Esophagus mucosa (tissue), 1 donor: ENCODE results near the gene NKIRAS1. TPM values are rescaled to one million over a fixed set of nuclear protein-coding genes. Genes with fewer than 3 reads are reported as not detected.
"Not testable (repeated sequence)": the region's sequence is repeated elsewhere in the genome, so short reads cannot be mapped to it uniquely, and the experiment has no call there.

ENCODE experiments used
- ATAC-seq: fragments of 200-7000 bp; cut with Tn5 transposase; one replicate; pipeline ENCODE4 v1.9.1; 2020
- total RNA-seq: library from RNA; stranded (reverse); gene quantifications from one replicate; pipeline ENCODE4 v1.2.4, GENCODE V29; 2023
- donor health status: DM: yes; HTN: yes; CAD: no.

NKIRAS1 gene
- total RNA-seq, 1 donor from 2014 or later, result 4.1 TPM

DNA sequence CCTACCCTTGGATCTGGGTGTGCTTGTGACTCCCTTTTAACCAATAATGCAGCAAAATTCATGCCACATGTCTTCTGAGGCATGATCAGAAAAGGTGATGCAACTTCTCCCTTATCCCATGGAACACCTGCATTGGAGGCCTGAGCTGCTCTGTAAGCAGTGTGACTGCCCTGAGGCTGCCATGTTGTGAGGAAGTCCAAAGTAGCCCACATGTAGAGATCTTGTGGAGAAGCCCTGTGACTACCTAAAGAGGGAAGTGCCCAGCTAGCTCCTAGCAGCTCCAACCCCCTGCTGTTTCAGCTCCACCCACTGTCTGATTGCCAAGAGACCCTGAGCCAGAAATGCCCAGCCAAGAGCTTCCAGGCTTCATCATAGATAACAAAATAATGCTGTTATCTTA lies 21.9 kb upstream of the NKIRAS1 start:
- no peak for ATAC-seq

DNA sequence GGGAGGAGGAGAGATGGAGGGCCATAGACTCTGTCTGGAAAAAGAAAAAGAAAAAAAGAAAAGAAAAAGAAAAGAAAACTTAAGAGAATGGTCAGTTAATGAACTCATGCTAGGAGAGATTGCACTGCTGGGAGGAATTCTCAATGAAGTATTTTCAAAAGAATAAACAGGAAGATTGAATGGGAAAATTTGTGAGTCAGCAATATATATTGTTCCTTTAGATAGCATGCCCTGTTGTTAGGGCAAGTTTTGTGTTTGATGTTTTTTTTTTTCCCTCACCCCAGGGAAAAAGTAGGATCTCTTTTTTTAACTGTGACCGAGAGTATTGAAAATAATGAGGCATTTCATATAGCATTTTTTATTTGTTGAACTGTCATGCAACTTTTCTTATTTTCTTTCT lies 20.5 kb upstream of the NKIRAS1 start:
- no peak for ATAC-seq

DNA sequence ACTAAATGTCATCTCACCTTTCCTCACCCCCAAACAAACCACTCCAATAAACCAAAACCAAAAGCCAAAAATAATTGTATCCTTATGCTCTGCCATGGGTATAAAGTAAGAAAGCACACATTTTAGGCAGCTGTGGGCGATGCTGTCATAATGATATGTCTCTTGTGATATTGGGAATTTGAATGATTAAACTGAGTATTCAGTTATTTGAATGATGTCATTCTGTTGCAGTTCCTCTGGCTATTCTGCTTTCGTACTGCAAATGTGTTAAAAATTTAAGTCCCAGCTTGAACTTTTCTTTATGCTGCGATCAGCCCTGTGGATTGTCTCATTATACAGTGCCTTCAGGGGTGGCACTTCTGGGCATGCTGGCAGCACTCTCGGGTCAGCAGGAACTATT lies 17.5 kb upstream of the NKIRAS1 start:
- no peak for ATAC-seq

DNA sequence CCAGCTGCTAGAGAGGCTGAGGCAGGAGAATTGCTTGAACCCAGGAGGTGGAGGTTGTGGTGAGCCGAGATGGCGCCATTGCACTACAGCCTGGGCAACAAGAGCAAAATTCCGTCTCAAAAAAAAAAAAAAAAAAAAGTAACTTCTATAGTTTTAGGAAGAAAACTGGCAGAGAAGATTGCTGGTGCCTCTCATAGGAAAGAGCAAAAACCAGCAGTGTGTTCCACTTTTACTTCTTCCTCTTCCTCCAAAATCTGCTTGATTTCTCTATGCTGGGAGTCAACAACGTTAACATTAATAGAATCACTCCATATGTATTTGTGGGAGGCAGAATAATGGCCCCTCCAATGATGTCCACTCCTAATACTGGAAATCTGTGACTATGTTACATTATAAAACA lies 15.8 kb upstream of the NKIRAS1 start:
- ATAC-seq, result no peak

DNA sequence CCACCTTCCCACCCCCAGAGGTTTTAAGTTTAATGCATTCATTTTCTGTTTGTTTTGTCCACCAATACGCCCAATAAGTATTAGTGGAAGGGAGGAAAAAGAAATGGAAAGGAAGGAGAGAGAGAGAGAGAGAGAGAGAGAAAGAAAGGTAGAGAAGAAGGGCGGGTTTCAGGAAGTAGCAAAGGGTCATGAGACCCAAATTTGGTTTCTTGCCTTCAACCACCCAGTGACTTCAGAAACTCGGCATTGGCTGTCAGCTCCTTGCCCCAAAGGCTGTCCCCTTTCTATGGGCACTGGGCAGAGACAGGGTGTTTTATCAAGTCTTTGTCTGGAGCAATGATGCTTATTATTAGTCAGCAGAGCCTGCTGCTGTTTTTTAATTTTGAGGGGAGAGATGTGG lies 14.8 kb upstream of the NKIRAS1 start:
- no peak for ATAC-seq

DNA sequence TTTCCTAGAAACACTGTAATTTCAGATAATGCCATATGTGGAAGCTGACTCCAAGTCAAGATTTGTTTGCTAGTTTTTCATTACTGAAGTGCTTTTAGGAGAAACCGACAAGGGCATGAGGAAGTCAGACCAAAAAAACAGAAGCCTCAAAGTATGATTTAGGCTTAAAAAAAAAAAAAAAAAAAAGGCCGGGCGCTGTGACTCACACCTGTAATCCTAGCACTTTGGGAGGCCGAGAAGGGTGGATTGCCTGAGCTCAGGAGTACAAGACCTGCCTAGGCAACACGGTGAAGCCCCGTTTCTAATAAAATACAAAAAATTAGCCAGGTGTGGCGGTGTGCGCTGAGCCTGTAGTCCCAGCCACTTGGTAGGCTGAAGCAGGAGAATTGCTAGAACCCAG lies 11.7 kb upstream of the NKIRAS1 start:
- ATAC-seq, result peak; percentile 65

DNA sequence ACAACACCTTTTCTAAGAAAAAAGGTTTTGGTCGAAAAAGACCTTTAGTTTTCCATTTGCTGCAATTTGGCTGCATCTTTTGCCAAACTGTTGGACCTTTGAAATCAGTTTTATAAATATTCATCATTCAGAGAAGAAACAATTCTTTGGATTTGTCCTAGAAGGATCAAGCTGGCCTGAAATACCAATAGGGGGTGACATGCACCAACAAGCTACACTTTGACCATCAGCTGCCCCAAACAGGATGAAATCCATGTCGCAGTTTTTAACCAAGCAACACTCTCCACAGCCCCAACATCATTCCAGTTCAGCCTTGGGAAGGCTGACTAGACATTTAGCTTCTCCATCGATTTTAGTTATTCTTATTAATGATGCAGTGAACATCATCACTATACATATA lies 9.9 kb upstream of the NKIRAS1 start:
- ATAC-seq, result no peak

DNA sequence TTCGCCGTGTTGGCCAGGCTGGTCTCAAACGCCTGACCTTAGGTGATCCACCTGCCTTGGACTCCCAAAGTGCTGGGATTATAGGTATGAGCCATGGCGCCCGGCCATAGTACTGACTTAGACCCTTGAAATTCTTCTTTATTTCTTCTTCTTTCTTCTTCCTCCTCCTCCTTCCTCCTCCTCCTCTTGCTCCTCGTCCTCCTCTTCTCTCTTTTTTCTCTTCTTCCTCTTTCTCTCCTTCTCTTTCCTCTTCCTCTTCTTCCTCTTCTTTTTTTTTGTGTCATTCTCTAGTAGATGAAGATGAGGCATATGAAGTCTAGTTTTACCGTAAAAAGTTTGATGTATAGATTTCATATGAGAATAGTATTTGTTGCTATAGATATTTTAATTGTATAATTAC lies 9.5 kb upstream of the NKIRAS1 start:
- ATAC-seq, result no peak

DNA sequence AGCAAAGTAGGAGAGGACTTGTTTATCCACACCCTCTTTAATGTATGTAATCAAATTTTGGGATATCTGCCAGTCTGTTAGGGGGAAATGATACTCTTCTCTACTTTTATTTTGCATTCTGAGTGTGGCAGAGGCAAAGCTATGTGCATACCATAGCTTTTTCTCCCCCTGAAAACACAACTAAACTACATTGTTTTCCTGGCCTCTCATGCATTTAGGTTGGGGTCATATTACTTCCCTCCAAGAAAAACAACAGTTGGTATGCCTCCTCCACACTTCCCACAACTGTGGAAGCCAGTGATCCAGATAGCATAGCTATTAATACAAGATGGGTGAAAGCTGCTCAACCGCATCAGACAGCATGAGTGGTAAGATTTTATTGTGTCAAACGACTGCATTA lies 7.0 kb upstream of the NKIRAS1 start:
- no peak for ATAC-seq

DNA sequence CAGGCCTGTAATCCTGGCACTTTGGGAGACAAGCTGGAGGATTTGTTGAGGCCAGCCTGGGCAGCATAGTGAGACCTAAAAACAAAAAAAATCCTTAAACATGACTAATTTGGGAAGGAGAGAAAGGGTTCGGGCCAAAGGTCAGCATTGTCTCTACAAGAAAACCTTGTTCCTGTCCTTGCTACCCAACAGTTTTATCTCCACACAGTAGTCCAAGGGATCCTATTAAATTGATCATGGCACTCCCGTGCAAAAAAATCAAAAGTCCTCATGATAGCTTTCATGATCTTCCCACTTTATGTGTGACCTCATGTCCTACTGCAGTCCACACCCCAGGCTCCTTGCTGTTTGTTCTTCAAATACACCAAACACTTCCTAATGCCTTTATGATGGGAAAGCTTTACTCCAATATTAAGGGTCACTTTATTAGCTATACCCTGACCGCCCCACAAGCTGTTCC lies 4.3 kb upstream of the NKIRAS1 start:
- ATAC-seq, result no peak

DNA sequence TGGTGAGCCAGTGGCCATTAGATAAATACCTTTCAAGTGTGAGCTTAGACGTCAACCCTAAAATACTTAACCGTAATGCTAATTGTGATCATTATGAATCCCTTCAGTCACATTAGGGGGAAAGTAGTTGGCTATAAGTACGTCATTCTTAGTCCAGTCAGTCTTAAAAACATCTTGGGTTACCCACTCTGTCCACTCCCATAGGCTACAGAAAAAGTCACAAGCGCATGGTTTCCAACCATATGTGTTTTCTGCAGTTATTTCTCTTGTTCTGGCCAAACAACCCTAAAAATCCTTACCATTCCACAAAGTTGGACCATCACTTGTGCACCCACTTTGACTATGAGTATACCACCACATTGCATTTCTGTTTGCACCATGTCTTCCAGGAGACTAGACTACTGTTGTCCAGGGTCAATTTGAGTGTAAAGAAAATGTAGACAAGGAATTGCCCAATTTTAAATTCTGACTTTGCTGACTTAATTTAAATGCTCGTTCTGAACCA lies 3.4 kb upstream of the NKIRAS1 start:
- ATAC-seq, result no peak

DNA sequence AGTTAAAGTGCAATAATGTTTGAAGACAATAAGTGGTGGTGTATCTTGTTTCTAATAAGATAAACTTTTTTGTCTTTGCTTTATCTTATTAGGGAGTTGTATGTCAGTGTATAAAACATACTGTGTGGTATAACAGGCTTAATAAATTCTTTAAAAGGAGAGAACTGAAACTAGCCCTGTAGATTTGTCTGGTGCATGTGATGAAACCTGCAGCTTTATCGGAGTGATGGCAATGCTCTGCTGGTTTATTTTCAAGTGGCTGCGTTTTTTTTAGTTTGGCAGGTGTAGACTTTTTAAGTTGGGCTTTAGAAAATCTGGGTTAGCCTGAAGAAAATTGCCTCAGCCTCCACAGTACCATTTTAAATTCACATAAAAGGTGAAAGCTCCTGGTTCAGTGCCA lies 2.8 kb upstream of the NKIRAS1 start:
- no peak for ATAC-seq

DNA sequence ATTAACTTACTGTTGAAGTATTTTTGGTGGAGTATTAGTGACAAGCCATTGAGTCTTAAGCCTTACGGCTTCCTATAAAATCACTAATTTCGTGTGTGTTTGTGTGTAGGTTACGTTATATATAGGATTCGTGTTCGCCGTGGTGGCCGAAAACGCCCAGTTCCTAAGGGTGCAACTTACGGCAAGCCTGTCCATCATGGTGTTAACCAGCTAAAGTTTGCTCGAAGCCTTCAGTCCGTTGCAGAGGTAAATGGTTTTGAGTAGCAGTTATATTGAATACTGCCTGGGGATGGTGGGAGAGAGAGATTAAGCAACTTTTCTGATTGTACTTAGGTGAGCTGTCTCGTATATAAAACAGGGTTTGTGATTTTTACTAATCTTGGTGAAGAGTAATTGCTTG lies 1.5 kb upstream of the NKIRAS1 start:
- not testable (repeated sequence) for ATAC-seq

DNA sequence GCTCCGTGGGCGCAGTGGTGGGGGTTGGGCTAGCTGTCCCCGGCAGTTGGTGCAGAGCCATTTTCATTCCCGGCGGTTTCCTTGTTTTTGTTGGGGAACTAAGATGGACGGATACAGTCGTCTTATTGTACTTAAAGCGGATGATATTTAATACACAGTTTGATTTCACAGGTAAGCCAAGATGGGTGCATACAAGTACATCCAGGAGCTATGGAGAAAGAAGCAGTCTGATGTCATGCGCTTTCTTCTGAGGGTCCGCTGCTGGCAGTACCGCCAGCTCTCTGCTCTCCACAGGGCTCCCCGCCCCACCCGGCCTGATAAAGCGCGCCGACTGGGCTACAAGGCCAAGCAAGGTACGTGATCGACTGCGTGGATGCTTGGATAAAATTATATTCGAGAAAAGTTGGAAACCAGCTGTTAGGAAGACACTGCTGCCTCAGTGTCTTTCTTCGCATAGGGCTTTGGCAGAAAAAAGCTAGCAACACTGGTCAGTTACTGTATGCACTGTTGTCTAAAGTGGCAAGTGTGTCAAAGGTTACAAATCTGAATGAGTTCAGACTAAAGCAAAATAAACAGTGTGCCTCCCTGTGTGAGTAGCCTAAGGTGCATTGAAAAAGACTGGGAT lies 1.0 kb upstream of the NKIRAS1 start:
- ATAC-seq, result not testable (repeated sequence)

DNA sequence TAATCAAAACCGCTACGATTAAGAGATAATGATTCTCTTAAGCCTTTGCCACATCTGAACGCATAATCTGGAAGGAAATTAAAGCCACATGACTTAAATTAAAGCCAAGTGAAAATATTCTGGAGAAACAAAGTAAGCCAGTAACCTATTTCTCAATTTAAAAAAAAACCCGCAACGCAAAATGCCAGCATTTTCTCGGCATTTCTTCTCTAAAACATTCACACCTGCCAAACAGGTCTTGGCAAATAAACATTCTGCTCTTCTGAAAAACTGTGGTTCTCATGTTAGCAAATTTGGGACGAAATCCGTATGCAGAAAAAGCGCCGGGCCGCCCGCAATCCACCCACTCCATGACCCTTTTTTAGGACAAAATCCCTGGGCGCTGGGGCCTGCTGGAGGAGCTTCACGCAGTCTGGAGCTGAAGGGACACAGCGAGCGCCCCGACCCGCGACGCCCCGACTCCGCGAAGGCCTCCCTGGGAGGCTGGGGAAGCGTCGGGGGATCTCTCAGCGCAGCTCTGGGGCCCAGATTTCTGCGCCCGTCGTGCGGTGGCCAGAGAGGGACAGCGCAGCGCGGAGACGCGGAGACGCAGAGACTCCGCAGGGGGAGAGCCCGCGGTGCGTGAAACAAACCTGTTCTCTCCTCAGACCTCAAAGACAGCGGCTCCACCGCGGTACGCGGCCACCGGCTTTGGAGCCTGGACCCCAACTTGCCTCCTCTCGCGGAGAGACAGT lies 471 bp downstream of the NKIRAS1 start:
- peak; percentile 54 for ATAC-seq

DNA sequence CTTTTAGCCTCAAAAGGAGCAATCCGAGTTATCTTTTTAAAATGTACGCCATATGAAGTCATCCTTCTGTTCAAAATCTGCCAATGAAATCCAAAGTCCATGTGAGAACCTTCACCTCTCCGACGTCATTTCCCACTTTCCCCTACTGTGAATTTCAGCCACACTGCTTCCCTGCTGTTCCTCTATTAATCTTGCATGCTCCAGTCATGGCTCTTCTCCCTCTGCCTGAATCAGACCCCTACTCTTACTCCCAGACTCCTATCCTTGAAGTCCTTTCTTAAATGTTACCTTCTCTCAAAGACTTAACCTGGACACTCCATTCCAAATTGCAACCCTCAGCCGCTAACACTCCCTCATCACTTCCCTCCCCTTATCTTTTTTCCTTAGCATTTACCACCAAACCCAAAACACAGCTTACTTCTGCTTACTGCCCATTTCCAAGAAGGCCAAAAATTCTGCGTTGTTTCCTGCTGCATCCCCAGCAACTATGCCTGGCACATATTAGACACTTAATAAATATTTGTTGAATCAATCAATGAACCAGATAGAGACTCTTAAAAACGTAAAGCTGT lies 1.2 kb downstream of the NKIRAS1 start:
- no peak for ATAC-seq

DNA sequence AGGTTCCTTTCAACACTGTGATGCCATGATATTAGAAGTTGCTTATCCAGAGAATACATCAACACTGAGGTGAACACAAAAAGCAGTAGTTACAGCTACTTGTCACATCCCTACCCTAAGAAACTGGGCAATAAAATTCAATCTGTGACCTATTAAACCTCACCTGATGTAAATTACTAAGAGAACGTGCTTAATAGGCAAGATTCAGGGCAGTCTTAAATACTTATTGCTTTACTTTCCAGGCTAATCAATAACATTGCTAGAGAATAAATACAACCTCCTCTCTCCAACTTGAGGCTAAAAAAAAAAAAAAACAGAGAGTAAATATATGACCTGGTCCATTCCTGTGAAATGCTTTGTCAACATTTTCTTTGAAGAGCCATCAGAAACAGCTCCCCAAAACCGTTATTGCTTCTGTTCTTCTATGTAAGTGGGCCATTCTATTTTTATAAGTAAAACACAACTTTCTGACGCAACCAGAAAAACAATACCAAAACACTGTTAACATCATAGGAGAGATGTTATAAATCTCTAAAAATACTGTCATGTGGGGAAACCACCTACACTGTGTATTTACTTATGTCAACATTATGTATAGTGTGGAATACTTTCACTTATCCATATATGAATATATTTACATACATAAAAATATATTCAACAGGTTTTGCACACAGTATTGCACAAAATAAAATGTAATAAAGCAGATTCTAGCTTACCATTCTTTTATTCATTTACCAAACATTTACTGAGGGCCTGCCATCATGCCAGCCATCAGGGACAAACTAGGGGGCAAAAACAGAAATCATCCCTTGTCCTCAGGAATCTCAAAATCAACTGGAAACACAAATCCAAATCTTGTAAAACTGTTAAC lies 2.7 kb downstream of the NKIRAS1 start:
- ATAC-seq, result no peak

DNA sequence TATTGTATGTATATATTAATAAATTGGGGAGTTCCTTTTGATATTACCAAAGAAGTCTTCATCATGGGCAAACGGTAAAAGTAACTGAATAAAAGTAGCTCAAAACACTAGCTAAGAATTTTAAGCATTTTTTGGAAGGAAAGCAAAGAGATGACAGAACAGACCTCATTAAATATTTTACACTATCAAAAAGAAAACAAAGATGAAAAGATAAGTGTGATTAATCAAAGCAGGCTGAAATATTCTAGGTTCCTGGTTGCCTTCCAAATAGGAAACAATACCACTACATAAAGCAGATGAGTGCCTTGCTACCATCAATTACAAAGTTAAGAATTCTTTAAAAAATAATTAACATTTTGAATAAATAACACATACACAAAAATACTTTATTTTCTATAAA lies 3.6 kb downstream of the NKIRAS1 start:
- ATAC-seq, result no peak

DNA sequence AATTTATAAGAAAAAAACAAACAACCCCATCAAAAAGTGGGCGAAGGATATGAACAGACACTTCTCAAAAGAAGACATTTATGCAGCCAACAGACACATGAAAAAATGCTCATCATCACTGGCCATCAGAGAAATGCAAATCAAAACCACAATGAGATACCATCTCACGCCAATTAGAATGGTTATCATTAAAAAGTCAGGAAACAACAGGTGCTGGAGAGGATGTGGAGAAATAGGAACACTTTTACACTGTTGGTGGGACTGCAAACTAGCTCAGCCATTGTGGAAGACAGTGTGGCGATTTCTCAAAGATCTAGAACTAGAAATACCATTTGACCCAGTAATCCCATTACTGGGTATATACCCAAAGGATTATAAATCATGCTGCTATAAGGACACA lies 4.5 kb downstream of the NKIRAS1 start:
- ATAC-seq, result not testable (repeated sequence)

DNA sequence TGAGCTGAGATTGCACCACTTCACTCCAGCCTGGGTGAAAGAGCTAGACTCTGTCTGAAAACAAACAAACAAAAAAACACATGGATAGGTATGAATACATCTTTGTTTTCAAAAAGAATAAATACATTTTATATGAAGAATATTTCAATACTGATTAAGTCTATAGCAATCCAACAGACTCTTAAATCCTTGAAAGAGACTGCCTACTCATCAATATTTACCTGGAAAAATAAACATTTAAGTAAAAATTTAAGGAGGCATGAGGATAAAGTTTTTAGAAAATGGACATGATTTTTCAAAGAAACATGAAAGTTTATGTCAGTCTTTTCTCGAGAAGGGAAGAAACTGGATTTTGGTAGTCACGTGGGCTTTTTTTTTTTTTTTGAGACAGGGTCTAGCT lies 5.4 kb downstream of the NKIRAS1 start:
- ATAC-seq, result no peak

DNA sequence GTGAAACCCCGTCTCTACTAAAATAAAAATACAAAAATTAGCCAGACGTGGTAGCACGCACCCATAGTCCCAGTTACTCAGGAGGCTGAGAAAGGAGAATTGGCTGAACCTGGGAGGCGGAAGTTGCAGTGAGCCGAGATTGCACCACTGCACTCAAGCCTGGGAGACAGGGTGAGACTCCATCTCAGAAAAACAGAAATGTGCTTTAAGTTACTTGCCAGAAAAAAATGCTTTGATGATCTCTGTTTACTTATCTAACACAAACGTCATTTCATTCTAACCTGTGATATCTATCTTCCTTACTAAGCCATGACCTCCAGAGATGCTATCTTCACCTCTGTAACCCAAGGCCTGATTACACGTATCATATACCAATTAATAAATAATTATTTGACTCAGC lies 7.4 kb downstream of the NKIRAS1 start:
- ATAC-seq, result no peak

DNA sequence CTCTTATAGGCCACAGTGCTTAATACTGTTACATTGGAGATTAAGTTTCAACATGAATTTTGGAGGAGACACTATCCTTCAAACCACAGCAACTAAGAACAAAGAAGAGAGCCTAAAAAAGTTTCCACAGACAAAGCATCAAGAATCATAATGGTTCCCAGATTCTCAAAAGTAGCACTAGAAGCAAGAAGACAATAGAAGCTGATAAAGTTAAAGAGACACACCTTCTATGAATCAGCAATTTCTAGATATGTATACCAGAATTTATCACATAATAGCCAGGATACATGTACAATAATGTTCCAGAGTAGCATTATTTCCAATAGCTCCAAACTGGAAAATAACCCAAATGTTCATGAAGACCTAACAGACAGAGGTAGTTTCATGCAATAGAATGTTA lies 12.2 kb downstream of the NKIRAS1 start:
- no peak for ATAC-seq

DNA sequence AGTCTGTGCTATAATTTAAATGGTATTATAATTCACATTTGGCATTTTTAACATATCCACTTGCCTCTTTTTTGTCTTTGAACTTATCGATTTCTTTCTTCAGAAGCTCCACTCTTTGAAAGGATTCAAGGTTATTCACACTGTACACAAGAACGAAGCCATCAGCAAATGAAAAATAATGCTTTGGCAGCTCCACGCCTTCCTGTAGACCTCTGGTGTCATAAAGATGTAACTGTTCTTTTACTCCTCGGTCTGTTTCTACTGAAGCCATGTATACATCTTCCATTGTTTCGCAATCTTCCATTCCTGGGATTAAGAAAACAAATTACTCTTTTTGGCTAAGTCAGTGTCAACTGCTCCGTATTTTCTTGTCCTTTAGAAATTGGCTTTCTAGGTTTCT lies 16.0 kb downstream of the NKIRAS1 start:
- peak; percentile 48 for ATAC-seq
